Retina (tissue), 1 donor: ENCODE results near the gene PNPLA5.

ENCODE experiments used
- DNase-seq: peaks from one replicate; pipeline ENCODE4 v3.0.0-alpha.2; 2016

Gene PNPLA5

GRCh38 chr22:43900206-43900605 lies 8.4 kb upstream of the PNPLA5 start:
- no peak for DNase-seq

- no peak for DNase-seq
These were observed 6.0 kb upstream of the PNPLA5 start for GRCh38 chr22:43897751-43898261.

GRCh38 chr22:43895986-43896645 lies 4.3 kb upstream of the PNPLA5 start:
- no peak for DNase-seq

GRCh38 chr22:43894122-43894521 lies 2.3 kb upstream of the PNPLA5 start:
- no peak for DNase-seq

GRCh38 chr22:43893266-43893665 lies 1.5 kb upstream of the PNPLA5 start:
- DNase-seq = no peak

- peak; percentile 23 for DNase-seq
These were observed 526 bp upstream of the PNPLA5 start for GRCh38 chr22:43892183-43892894.

- no peak for DNase-seq
These were observed 897 bp downstream of the PNPLA5 start for GRCh38 chr22:43890901-43891331.

GRCh38 chr22:43889860-43890253 lies 2.0 kb downstream of the PNPLA5 start:
- no peak for DNase-seq

GRCh38 chr22:43889201-43889859 lies 2.5 kb downstream of the PNPLA5 start:
- DNase-seq = no peak

GRCh38 chr22:43888740-43889139 lies 3.1 kb downstream of the PNPLA5 start:
- no peak for DNase-seq

- no peak for DNase-seq
These were observed 4.4 kb downstream of the PNPLA5 start for GRCh38 chr22:43887391-43887790.

- DNase-seq = no peak
These were observed 5.6 kb downstream of the PNPLA5 start for GRCh38 chr22:43886231-43886630.

GRCh38 chr22:43885786-43886185 lies 6.0 kb downstream of the PNPLA5 start:
- no peak for DNase-seq

- DNase-seq = no peak
These were observed 6.5 kb downstream of the PNPLA5 start for GRCh38 chr22:43885319-43885671.

- peak; percentile 57 for DNase-seq
These were observed 7.1 kb downstream of the PNPLA5 start for GRCh38 chr22:43884600-43885318.

GRCh38 chr22:43883719-43884415 lies 7.9 kb downstream of the PNPLA5 start:
- DNase-seq = no peak

- DNase-seq = peak; percentile 49
These were observed 8.7 kb downstream of the PNPLA5 start for GRCh38 chr22:43883012-43883661.

GRCh38 chr22:43882122-43882767 lies 9.6 kb downstream of the PNPLA5 start:
- no peak for DNase-seq

GRCh38 chr22:43881091-43882061 lies 10.4 kb downstream of the PNPLA5 start:
- no peak for DNase-seq

- DNase-seq = no peak
These were observed 11.2 kb downstream of the PNPLA5 start for GRCh38 chr22:43880541-43880991.
